Sigmoid colon (tissue), 7 donors: ENCODE measurements around the gene AKR1B15. TPM values are rescaled to one million over a fixed set of nuclear protein-coding genes. Genes with fewer than 3 reads are reported as not detected.

Experiments used
- DNase-seq: peaks from one replicate; pipeline ENCODE4 v3.0.0-alpha.2; 2019
- H3K27ac ChIP-seq, 4 donors: fragments of 200-600 bp; sonication (generic); one replicate each; pipeline ENCODE4 v1.5.1; 2016 to 2019; ENCODE audit warnings: mild to moderate bottlenecking in 1 of 4
- H3K27me3 ChIP-seq, 3 donors: fragments of 200-600 bp; sonication (generic); one replicate each; pipeline ENCODE4 v1.5.1; 2019; ENCODE audit warnings: mild to moderate bottlenecking in 1 of 3
- H3K36me3 ChIP-seq, 4 donors: fragments of 200-600 bp; sonication (generic); one replicate each; pipeline ENCODE4 v1.5.1; 2016 to 2019
- H3K4me1 ChIP-seq, 4 donors: fragments of 200-600 bp; sonication (generic); one replicate each; pipeline ENCODE4 v1.5.1; 2017 to 2019
- H3K4me3 ChIP-seq, 4 donors: fragments of 200-600 bp; sonication (generic); one replicate each; pipeline ENCODE4 v1.5.1; 2017 to 2019; ENCODE audit warnings: mild to moderate bottlenecking in 2 of 4, moderate library complexity in 1 of 4
- H3K9me3 ChIP-seq, 4 donors: fragments of 200-600 bp in 3 of 4; sonication (generic) in 3 of 4; one replicate each; pipeline versions ENCODE4 v1.5.1 to v1.6.1; 2013 to 2019
- CTCF ChIP-seq, 4 experiments: fragments of 450-650 bp in 3 of 4; fragments of 200-600 bp in 1 of 4; IDR thresholded peaks; one replicate each; pipeline ENCODE4 v1.5.1; 2016 to 2019; ENCODE audit warnings: antibody characterized with exemption in 4 of 4, mild to moderate bottlenecking in 3 of 4, moderate library complexity in 2 of 4
- EP300 ChIP-seq, 4 donors: sonication (generic); formaldehyde crosslinking; IDR thresholded peaks; one replicate each; pipeline ENCODE4 v1.6.1; 2017; ENCODE audit warnings: antibody characterized with exemption in 4 of 4
- POLR2A ChIP-seq, 2 donors: fragments of 450-650 bp; IDR thresholded peaks; one replicate each; pipeline ENCODE4 v1.6.1; 2016; ENCODE audit warnings: antibody characterized with exemption in 2 of 2, mild to moderate bottlenecking in 2 of 2, moderate library complexity in 2 of 2
- POLR2AphosphoS5 ChIP-seq, 4 donors: sonication (generic); formaldehyde crosslinking; IDR thresholded peaks; one replicate each; pipeline ENCODE4 v1.6.1; 2017; ENCODE audit warnings: antibody characterized with exemption in 4 of 4
- WGBS, 2 donors: extraction: QIAGEN DNeasy Blood & Tissue Kit; methylation state at CpG; one replicate each; pipeline ENCODE4 v1.1.7; 2013; 5-methylcytosine and 5-hydroxymethylcytosine counted together
- intact Hi-C: fragments of 100-400 bp; cut with DNase I; formaldehyde crosslinking; loops from one replicate; pipeline ENCODE4 v1.15.1; 2023
- polyA plus RNA-seq, 3 donors: library from polyadenylated mRNA; stranded (reverse); fragments of 200-250 nt; gene quantifications; one replicate each; pipeline ENCODE4 v1.2.3, GENCODE V29; 2013
- total RNA-seq, 4 donors: library from RNA; depleted of rRNA; stranded (reverse); fragments of >200 nt; gene quantifications; one replicate each; pipeline ENCODE4 v1.1.0, GENCODE V29; 2016
- donor health status: healthy with polysubstance abuse.
- donor health status: Bipolar disorder and iron deficiency.
- donor health status: healthy.

Gene AKR1B15
- total and polyA plus RNA-seq, 7 donors: 0.22 TPM; not detected in 6

DNA sequence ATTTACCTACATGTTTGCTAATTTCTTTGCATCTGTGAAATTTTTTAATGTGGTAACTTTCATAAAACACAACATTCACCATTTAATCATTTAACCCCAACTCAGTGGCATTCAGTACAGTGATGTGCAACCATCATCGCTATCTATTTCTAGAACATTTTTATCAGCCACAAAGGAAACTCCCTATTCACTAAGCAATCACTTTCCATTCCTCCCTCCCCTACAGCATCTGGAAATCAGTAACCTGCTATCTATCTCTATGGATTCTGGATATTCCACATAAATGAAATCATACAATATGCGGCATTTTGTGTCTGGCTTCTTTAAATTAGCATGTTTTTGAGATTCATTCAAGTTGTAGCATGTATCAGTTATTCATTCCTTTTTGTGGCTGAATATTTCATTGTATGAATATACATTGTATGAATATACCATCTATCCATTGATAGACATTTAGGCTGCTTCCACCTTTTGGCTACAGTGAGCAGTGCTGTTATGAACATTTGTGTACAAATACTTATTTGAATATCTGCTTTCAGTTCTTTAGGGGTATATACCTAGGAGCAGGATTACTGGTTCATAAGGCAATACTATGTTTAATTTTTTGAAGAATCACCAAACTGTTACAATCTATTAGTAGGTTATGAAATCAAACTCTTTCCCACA, 78.3 kb downstream of the AKR1B15 start:
- DNase-seq: no peak
- intact Hi-C loops: no loop called here
- TF ChIP-seq EP300 (IDR thresholded peaks at IDR 0.05): no peak
- no peak for TF ChIP-seq POLR2A (IDR thresholded peaks at IDR 0.05)
- no peak for TF ChIP-seq POLR2AphosphoS5 (IDR thresholded peaks at IDR 0.05)
- no peak for TF ChIP-seq CTCF (IDR thresholded peaks at IDR 0.05)
- no peaks in the 10 kb centered on the region for H3K36me3 ChIP-seq
- H3K4me3 ChIP-seq: no peak overlapping the region
- H3K9me3 ChIP-seq: no peaks in the 10 kb centered on the region
- H3K27ac ChIP-seq: no peak overlapping the region
- no peaks in the 10 kb centered on the region for H3K4me1 ChIP-seq
- peaks cover 0 to 13% (median 0%) of the 10 kb centered on the region in 3 donors for H3K27me3 ChIP-seq
- 86 to 92% methylated on average over 2 of the region's 2 CpGs for WGBS, 2 donors

GRCh38 chr7:134627775-134628153, 78.9 kb downstream of the AKR1B15 start:
- WGBS, 2 donors: 0% methylated on average over 1 of the region's 1 CpG

GRCh38 chr7:134629445-134629844, 80.5 kb downstream of the AKR1B15 start:
- Histone ChIP-seq H3K27me3 (peaks cover 0 to 6% (median 0%) of the 10 kb centered on the region in 3 donors), H3K27ac (no peak overlapping the region), H3K4me3 (no peak overlapping the region), H3K36me3 (no peaks in the 10 kb centered on the region), H3K9me3 (no peaks in the 10 kb centered on the region), H3K4me1 (no peaks in the 10 kb centered on the region)
- no peak for DNase-seq
- intact Hi-C loops: no loop called here
- TF ChIP-seq EP300 (IDR thresholded peaks at IDR 0.05) (no peak), POLR2AphosphoS5 (IDR thresholded peaks at IDR 0.05) (no peak)

More at GRCh38 chr7:134627775-134628153, 78.9 kb downstream of the AKR1B15 start:
- Histone ChIP-seq H3K9me3 (no peaks in the 10 kb centered on the region), H3K27me3 (peaks cover 0 to 12% (median 0%) of the 10 kb centered on the region in 3 donors), H3K27ac (no peak overlapping the region), H3K4me3 (no peak overlapping the region), H3K36me3 (no peaks in the 10 kb centered on the region), H3K4me1 (no peaks in the 10 kb centered on the region)
- no peak for DNase-seq
- intact Hi-C loops: no loop called here
- no peak for TF ChIP-seq POLR2AphosphoS5 (IDR thresholded peaks at IDR 0.05)
- TF ChIP-seq EP300 (IDR thresholded peaks at IDR 0.05): no peak
- no peak for TF ChIP-seq POLR2A (IDR thresholded peaks at IDR 0.05)
- no peak for TF ChIP-seq CTCF (IDR thresholded peaks at IDR 0.05)

Other genes starting within 250 kb of the AKR1B15 start
- gene SLC35B4, start 232.2 kb upstream of the AKR1B15 start, total RNA-seq: 1 to 10 TPM; 6.1 to 9.4 (median 7.6) TPM
- 1 to 10 TPM; 2.4 to 3.8 (median 2.8) TPM for gene SLC35B4, start 232.2 kb upstream of the AKR1B15 start, polyA plus RNA-seq
- gene AKR1B1, start 90.0 kb upstream of the AKR1B15 start, total RNA-seq: 10 to 100 TPM; 35.8 to 59.2 (median 50.0) TPM
- 10 to 100 TPM; 40.3 to 50.5 (median 44.4) TPM for gene AKR1B1, start 90.0 kb upstream of the AKR1B15 start, polyA plus RNA-seq
- under 1 TPM; 0.36 to 0.66 (median 0.55) TPM for gene AKR1B10, start 21.5 kb upstream of the AKR1B15 start, total RNA-seq
- 100 to 1,000 TPM in 2 of 3 donors, 10 to 100 TPM in 1; 81.3 to 332 (median 186) TPM for gene AKR1B10, start 21.5 kb upstream of the AKR1B15 start, polyA plus RNA-seq
- 10 to 100 TPM; 14.8 to 22.8 (median 19.0) TPM for gene BPGM, start 97.7 kb downstream of the AKR1B15 start, total RNA-seq
- gene BPGM, start 97.7 kb downstream of the AKR1B15 start, polyA plus RNA-seq: 10 to 100 TPM in 1 of 3 donors, 1 to 10 TPM in 2; 9.0 to 10.5 (median 9.7) TPM
- 1,000 to 10,000 TPM; 1,069 to 2,150 (median 1,500) TPM for gene CALD1, start 230.5 kb downstream of the AKR1B15 start, total RNA-seq
- 100 to 1,000 TPM in 1 of 3 donors, 10 to 100 TPM in 2; 34.7 to 125 (median 79.3) TPM for gene CALD1, start 230.5 kb downstream of the AKR1B15 start, polyA plus RNA-seq